ENCODE data around the gene DNM3. TPM values are rescaled to one million over a fixed set of nuclear protein-coding genes. Genes with fewer than 3 reads are reported as not detected.

Gene DNM3
- total RNA-seq = 10 to 100 TPM; 14.2 to 78.6 (median 28.5) TPM
- 10 to 100 TPM in 1 of 3 donors, 1 to 10 TPM in 2; 7.2 to 12.6 (median 9.8) TPM for polyA plus RNA-seq
- long read RNA-seq, donor 1, partial matches to known transcripts = 19 of 20 reads
- long read RNA-seq, donor 1, other reads (novel, unspliced or antisense) = 0 of 20 reads
- long read RNA-seq, donor 2, partial matches to known transcripts = 0 of 2 reads
- long read RNA-seq, donor 2, other reads (novel, unspliced or antisense) = 0 of 2 reads
- long read RNA-seq, donor 3 = 0 reads
- long read RNA-seq, donor 4, partial matches to known transcripts = 3 of 7 reads
- long read RNA-seq, donor 4, other reads (novel, unspliced or antisense) = 4 of 7 reads
- long read RNA-seq, donor 5, full-length matches to known transcripts = 6 of 44 reads
- long read RNA-seq, donor 5, partial matches to known transcripts = 3 of 44 reads
- long read RNA-seq, donor 5, other reads (novel, unspliced or antisense) = 35 of 44 reads
- long read RNA-seq, donor 6, partial matches to known transcripts = 3 of 8 reads
- long read RNA-seq, donor 6, other reads (novel, unspliced or antisense) = 5 of 8 reads
- long read RNA-seq, donor 7, partial matches to known transcripts = 0 of 1 reads
- long read RNA-seq, donor 7, other reads (novel, unspliced or antisense) = 0 of 1 reads
- long read RNA-seq, donor 8, partial matches to known transcripts = 0 of 2 reads
- long read RNA-seq, donor 8, other reads (novel, unspliced or antisense) = 0 of 2 reads
- long read RNA-seq, donor 9, partial matches to known transcripts = 0 of 1 reads
- long read RNA-seq, donor 9, other reads (novel, unspliced or antisense) = 0 of 1 reads
- long read RNA-seq, donor 10, full-length matches to known transcripts = 1 of 1 reads
- long read RNA-seq, donor 10, partial matches to known transcripts = 0 of 1 reads
- long read RNA-seq, donor 10, other reads (novel, unspliced or antisense) = 0 of 1 reads

- H3K27me3 ChIP-seq = no peaks in the 10 kb centered on the region
- TF ChIP-seq POLR2A (IDR thresholded peaks at IDR 0.05) (peak; percentile 58 to 95), CTCF (IDR thresholded peaks at IDR 0.05) (no peak)
- peak within 1 kb of the TSS; percentile 36 to 97 (median 90) for H3K27ac ChIP-seq
- no peaks in the 10 kb centered on the region for H3K9me3 ChIP-seq (replicated peaks in 1 of 3)
- H3K4me3 ChIP-seq = peak within 1 kb of the TSS in 3 of 4 donors; percentile 77 to 98 (median 91)
- intact Hi-C loops (cut with DNase I) = no loop called here
- no peaks in the 10 kb centered on the region for H3K36me3 ChIP-seq (replicated peaks in 1 of 2)
- peaks cover 11 to 14% of the 10 kb centered on the region in 2 donors for H3K4me1 ChIP-seq (replicated peaks in 1 of 2)
- WGBS, 4 donors = 1 to 4% (median 1%) methylated on average over 5 to 85 of the region's 85 CpGs
- DNase-seq = peak; percentile 82 to 94 (median 90)
Measured at GRCh38 chr1:171841050-171841910, at the start of gene DNM3. TSS of gene DNM3 (plus strand) at chr1:171841498. CDS start at chr1:171841657, 159 bp downstream.

- no peak overlapping the region for H3K27ac ChIP-seq
- H3K4me3 ChIP-seq = no peak overlapping the region
- no peaks in the 10 kb centered on the region for H3K27me3 ChIP-seq
- TF ChIP-seq POLR2A (IDR thresholded peaks at IDR 0.05) (no peak), CTCF (IDR thresholded peaks at IDR 0.05) (no peak)
- WGBS, 4 donors = 91 to 94% (median 92%) methylated on average over 7 of the region's 7 CpGs
- no peaks in the 10 kb centered on the region for H3K9me3 ChIP-seq (replicated peaks in 1 of 3)
- peaks cover 5 to 11% of the 10 kb centered on the region in 2 donors for H3K4me1 ChIP-seq (replicated peaks in 1 of 2)
- intact Hi-C loops (cut with DNase I) = no loop called here
- peaks cover 0 to 69% of the 10 kb centered on the region in 2 donors for H3K36me3 ChIP-seq (replicated peaks in 1 of 2)
- DNase-seq = no peak
Measured at GRCh38 chr1:171792656-171793369, 48.5 kb upstream of the DNM3 start.

GRCh38 chr1:171793636-171794035, 47.7 kb upstream of the DNM3 start:
- WGBS, 4 donors = 89 to 100% (median 97%) methylated on average over 1 of the region's 1 CpG
- H3K9me3 ChIP-seq (replicated peaks in 1 of 3) = no peaks in the 10 kb centered on the region
- TF ChIP-seq POLR2A (IDR thresholded peaks at IDR 0.05) (no peak), CTCF (IDR thresholded peaks at IDR 0.05) (no peak)
- no peak overlapping the region for H3K27ac ChIP-seq
- H3K4me1 ChIP-seq (replicated peaks in 1 of 2) = peaks cover 10 to 17% of the 10 kb centered on the region in 2 donors
- peaks cover 0 to 63% of the 10 kb centered on the region in 2 donors for H3K36me3 ChIP-seq (replicated peaks in 1 of 2)
- no peaks in the 10 kb centered on the region for H3K27me3 ChIP-seq
- intact Hi-C loops (cut with DNase I) = no loop called here
- no peak for DNase-seq
- no peak overlapping the region for H3K4me3 ChIP-seq

Measured in adrenal gland (tissue), 19 donors.